GM19397 (cell line): ENCODE results near the gene TNFRSF25.
"Not testable (repeated sequence)": the region's sequence is repeated elsewhere in the genome, so short reads cannot be mapped to it uniquely, and the experiment has no call there.

Experiments
- ATAC-seq: cut with Tn5 transposase; IDR thresholded peaks from one replicate; pipeline ENCODE4 v1.9.1; 2021; ENCODE audit warnings: mild to moderate bottlenecking, moderate library complexity; ENCODE audit not compliant: unreplicated experiment

TNFRSF25 gene

GRCh38 chr1:6454856-6455751 is 10.9 kb downstream of the TNFRSF25 start:
- no peak for ATAC-seq

- not testable (repeated sequence) for ATAC-seq
These were observed 11.8 kb downstream of the TNFRSF25 start for GRCh38 chr1:6453895-6454855.

- no peak for ATAC-seq
These were observed 15.0 kb downstream of the TNFRSF25 start for GRCh38 chr1:6450943-6451373.

GRCh38 chr1:6450486-6450885 is 15.5 kb downstream of the TNFRSF25 start:
- not testable (repeated sequence) for ATAC-seq

- no peak for ATAC-seq
These were observed 15.9 kb downstream of the TNFRSF25 start for GRCh38 chr1:6450005-6450450.

- ATAC-seq: no peak
These were observed 17.0 kb downstream of the TNFRSF25 start for GRCh38 chr1:6448749-6449631.

- ATAC-seq: no peak
These were observed 17.9 kb downstream of the TNFRSF25 start for GRCh38 chr1:6447818-6448748.

GRCh38 chr1:6447016-6447817 is 18.8 kb downstream of the TNFRSF25 start:
- ATAC-seq: no peak

GRCh38 chr1:6446665-6447015 is 19.3 kb downstream of the TNFRSF25 start:
- ATAC-seq: no peak

GRCh38 chr1:6445929-6446328 is 20.0 kb downstream of the TNFRSF25 start:
- ATAC-seq: not testable (repeated sequence)

GRCh38 chr1:6445062-6445763 is 20.8 kb downstream of the TNFRSF25 start:
- no peak for ATAC-seq

- ATAC-seq: no peak
These were observed 21.6 kb downstream of the TNFRSF25 start for GRCh38 chr1:6444377-6444776.

GRCh38 chr1:6443339-6444115 is 22.4 kb downstream of the TNFRSF25 start:
- ATAC-seq: no peak

- no peak for ATAC-seq
These were observed 24.4 kb downstream of the TNFRSF25 start for GRCh38 chr1:6441586-6441985.

GRCh38 chr1:6440198-6441126 is 25.5 kb downstream of the TNFRSF25 start:
- no peak for ATAC-seq

GRCh38 chr1:6438047-6438525 is 27.9 kb downstream of the TNFRSF25 start:
- ATAC-seq: no peak
